ENCODE measurements around the gene HARBI1.

HARBI1 gene

DNA sequence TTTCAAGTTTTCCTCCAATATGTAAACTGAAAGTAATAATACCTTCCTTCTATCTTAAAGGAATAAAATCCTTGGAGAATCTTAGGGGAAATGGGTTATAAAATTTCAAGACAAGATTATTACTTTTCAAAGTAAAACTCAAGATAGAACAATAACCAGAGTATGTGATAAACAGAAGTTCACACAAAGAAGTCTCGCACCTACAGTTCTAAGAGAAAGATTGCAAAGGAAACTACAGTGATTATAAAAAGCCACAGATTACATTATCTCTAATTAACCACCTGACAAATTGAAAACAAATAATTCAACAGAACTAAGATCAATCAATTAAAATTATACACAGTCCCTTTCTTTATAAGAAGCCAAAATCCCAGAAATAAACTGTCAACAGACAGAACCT, 57.2 kb downstream of the HARBI1 start:
- TF ChIP-seq CTCF (IDR thresholded peaks at IDR 0.05; ENCODE audit: low read depth, low read length, missing control alignments), result no peak
- no peak for DNase-seq (ENCODE audit: low read depth)
- no peak overlapping the region for H3K4me3 ChIP-seq (ENCODE audit: low read depth, low read length)

DNA sequence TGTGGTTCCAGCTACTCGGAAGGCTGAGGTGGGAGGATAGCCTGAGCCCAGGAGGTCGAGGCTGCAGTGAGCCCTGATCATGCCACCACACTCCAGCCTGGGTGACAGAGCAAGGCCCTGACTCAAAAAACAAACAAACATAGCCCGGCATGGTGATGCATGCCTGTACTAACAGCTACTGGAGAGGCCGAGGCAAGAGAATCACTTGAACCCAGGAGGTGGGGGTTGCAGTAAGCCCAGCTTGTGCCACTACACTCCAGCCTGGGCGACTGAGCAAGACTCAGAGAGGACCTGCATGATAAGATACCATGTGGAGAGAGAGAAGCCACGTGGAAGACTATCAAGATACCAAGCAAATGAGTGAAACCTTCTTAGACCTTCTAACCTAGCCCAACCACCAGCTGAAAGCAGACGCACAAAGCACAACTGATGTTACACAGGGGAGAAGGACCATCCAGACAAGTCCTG, 59.3 kb downstream of the HARBI1 start:
- H3K4me3 ChIP-seq (ENCODE audit: low read depth, low read length), result no peak overlapping the region
- DNase-seq (ENCODE audit: low read depth), result no peak
- no peak for TF ChIP-seq CTCF (IDR thresholded peaks at IDR 0.05; ENCODE audit: low read depth, low read length, missing control alignments)

DNA sequence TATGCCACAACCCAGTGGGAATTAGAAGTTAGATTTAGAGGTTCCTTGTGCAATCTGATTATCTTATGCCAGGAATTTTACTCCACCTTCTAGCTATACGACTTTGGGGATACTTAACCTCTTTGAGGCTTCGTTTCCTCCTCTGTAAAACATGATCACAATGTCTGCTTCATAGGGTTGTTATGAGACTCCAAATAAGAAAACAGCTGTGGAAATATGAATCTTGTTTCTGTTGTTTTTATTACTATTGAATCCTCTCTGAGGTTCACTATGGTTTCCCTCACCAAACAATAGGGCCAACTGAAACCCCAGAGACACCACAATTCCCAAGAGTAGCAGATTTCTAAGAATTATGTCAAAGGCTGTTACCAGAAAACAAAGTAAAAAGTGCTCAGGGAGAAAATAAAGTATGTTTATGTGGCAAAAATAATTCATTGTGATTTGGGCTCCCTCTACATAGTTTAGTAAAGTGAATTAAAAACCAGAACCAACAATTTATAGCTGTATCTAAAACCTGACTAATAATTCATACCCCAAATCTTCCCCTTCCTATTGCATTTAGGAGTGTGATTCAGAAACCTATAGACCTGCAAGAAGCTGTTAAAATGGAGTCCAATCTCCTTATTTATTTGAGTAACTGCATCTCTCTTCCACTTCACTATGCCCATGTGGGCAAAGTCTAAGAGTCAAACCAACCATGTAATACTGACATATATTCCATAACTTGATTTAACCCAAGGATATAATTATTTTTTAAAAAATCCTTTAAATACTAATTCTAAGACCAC, 61.6 kb downstream of the HARBI1 start:
- no peak overlapping the region for H3K4me3 ChIP-seq (ENCODE audit: low read depth, low read length)
- TF ChIP-seq CTCF (IDR thresholded peaks at IDR 0.05; ENCODE audit: low read depth, low read length, missing control alignments), result no peak
- DNase-seq (ENCODE audit: low read depth), result no peak

DNA sequence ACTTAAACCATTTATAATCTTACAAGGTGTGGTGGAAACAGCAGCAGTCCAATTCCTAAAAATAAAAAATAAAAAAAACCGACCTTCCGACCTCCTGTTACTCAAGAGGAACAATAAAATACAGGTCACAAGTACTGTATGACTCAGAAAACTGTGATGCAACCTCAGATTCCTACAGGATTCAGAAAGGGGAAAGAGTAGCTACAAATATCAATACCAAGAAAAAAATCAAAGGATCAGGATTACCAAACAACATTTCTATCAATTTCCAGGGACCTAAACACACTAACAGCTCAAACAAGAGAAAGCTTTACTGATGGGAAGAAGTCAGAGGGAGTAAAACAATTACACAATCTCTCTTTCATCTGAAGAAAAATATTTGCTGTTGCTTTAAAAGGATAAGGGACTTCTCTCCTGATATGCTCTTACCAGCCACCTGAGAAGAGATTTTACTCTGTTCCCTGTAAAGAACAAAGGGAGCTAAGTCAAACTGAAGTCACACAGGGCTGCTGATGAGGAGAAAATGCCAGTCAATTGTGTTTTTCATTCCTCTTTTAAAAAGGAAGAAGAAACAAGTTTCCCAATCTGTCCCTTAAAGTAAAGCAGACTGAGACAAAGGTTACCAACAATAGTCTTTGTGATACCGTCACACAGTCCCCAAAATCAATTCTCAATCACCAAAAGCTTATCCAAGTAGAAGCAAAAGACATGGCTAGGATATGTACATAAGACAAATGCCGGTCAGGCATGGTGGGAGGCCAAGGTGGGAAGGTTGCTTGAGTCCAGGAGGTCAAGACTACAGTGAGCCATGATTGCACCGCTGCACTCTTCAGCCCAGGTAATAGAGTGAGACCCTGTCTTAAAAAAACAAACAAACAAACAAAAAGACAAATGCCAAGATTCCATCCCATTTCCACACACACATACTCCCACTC, 62.5 kb downstream of the HARBI1 start:
- TF ChIP-seq CTCF (IDR thresholded peaks at IDR 0.05; ENCODE audit: low read depth, low read length, missing control alignments), result no peak
- no peak for DNase-seq (ENCODE audit: low read depth)
- H3K4me3 ChIP-seq (ENCODE audit: low read depth, low read length), result no peak overlapping the region

DNA sequence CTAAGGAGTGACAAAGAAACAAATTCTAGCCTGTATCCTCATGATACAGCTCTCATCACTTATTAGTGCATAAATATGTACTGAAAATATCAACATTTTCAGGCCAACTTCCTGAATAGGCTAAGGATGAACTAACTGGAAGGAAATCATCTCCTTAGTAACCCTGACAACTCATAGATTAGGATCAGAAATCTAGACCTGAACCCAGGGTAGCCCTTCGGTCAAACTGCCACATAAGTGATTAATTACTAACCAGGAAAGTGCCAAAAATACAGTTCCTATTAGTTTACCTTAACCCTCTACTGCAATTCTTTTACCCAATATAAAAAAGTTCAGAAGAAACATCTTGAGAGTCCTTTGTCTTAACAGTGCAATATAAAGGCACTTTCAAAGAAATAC, 63.2 kb downstream of the HARBI1 start:
- no peak overlapping the region for H3K4me3 ChIP-seq (ENCODE audit: low read depth, low read length)
- no peak for TF ChIP-seq CTCF (IDR thresholded peaks at IDR 0.05; ENCODE audit: low read depth, low read length, missing control alignments)
- DNase-seq (ENCODE audit: low read depth), result no peak

Data from GM12864 (cell line).